WTC11 (cell line): ENCODE results near the gene LRRC61. TPM values are rescaled to one million over a fixed set of nuclear protein-coding genes. Genes with fewer than 3 reads are reported as not detected.

Experiments used
- ATAC-seq: fragments of 200-7000 bp; cut with Tn5 transposase; 2 replicates; pipeline ENCODE4 v1.10.0; 2021; ENCODE audit warnings: mild to moderate bottlenecking, moderate library complexity
- CTCF ChIA-PET: fragments of 300-600 bp; sonication (Branson Sonifier 250); formaldehyde crosslinking; loops from one replicate; lab custom pipeline; 2021; ENCODE audit warnings: antibody characterized with exemption; lab: Charles Lee
- POLR2A ChIA-PET: fragments of 350-600 bp; sonication (Branson Sonifier 250); formaldehyde crosslinking; loops from one replicate; lab custom pipeline; 2021; ENCODE audit warnings: antibody characterized with exemption; lab: Charles Lee
- DNase-seq: peaks from one replicate; pipeline ENCODE4 v3.0.0; 2021; ENCODE audit warnings: low spot score
- H3K27ac Mint-ChIP-seq: 2 replicates; pipeline ENCODE4 v1.8.0; 2021; ENCODE audit warnings: mixed read lengths
- H3K27me3 Mint-ChIP-seq: 2 replicates; pipeline ENCODE4 v1.8.0; 2021; ENCODE audit warnings: low read depth, mild to moderate bottlenecking, moderate library complexity, mixed read lengths
- H3K36me3 Mint-ChIP-seq: 2 replicates; pipeline ENCODE4 v1.8.0; 2021; ENCODE audit warnings: mixed read lengths
- H3K4me1 Mint-ChIP-seq: 2 replicates; pipeline ENCODE4 v1.8.0; 2022; ENCODE audit warnings: mixed read lengths
- H3K4me3 Mint-ChIP-seq: 2 replicates; pipeline ENCODE4 v1.8.0; 2021; ENCODE audit warnings: mild to moderate bottlenecking, moderate library complexity, mixed read lengths
- H3K9me3 Mint-ChIP-seq: 2 replicates; pipeline ENCODE4 v1.8.0; 2021; ENCODE audit warnings: mixed read lengths
- ATF1 ChIP-seq: sonication (generic); formaldehyde crosslinking; IDR thresholded peaks from 2 replicates; pipeline ENCODE4 v1.8.1; 2023; ENCODE audit warnings: mild to moderate bottlenecking, moderate library complexity, missing genetic modification reagents
- CREM ChIP-seq: sonication (generic); formaldehyde crosslinking; IDR thresholded peaks from 2 replicates; pipeline ENCODE4 v1.8.1; 2022; ENCODE audit warnings: mild to moderate bottlenecking, missing genetic modification reagents, moderate library complexity
- E2F5 ChIP-seq: sonication (generic); formaldehyde crosslinking; IDR thresholded peaks from 2 replicates; pipeline ENCODE4 v1.8.1; 2022; ENCODE audit warnings: mild to moderate bottlenecking, moderate library complexity, missing genetic modification reagents
- ETV6 ChIP-seq: sonication (generic); formaldehyde crosslinking; IDR thresholded peaks from 2 replicates; pipeline ENCODE4 v1.8.1; 2022; ENCODE audit warnings: mild to moderate bottlenecking, missing genetic modification reagents
- FOXP1 ChIP-seq: sonication (generic); formaldehyde crosslinking; IDR thresholded peaks from 2 replicates; pipeline ENCODE4 v1.8.0; 2022; ENCODE audit warnings: missing genetic modification reagents, mild to moderate bottlenecking, moderate library complexity, borderline replicate concordance
- GABPB1 ChIP-seq: sonication (generic); formaldehyde crosslinking; IDR thresholded peaks from 2 replicates; pipeline ENCODE4 v1.8.1; 2023; ENCODE audit warnings: mild to moderate bottlenecking, missing genetic modification reagents
- GTF2I ChIP-seq: fragments of 250-450 bp; sonication (Bioruptor Pico); conservative IDR thresholded peaks from 2 replicates; pipeline ENCODE4 v1.4.0; 2021; ENCODE audit warnings: mild to moderate bottlenecking
- IRF1 ChIP-seq: sonication (generic); formaldehyde crosslinking; IDR thresholded peaks from 2 replicates; pipeline ENCODE4 v1.8.0; 2023; ENCODE audit warnings: missing genetic modification reagents
- MXD4 ChIP-seq: fragments of 250-450 bp; sonication (Bioruptor Pico); IDR thresholded peaks from 2 replicates; pipeline ENCODE4 v1.8.0; 2021; ENCODE audit warnings: mild to moderate bottlenecking, moderate library complexity, borderline replicate concordance
- MYBL2 ChIP-seq: sonication (generic); formaldehyde crosslinking; IDR thresholded peaks from 2 replicates; pipeline ENCODE4 v1.8.1; 2023; ENCODE audit warnings: mild to moderate bottlenecking, moderate library complexity, missing genetic modification reagents
- NFATC4 ChIP-seq: fragments of 250-450 bp; sonication (Bioruptor Pico); IDR thresholded peaks from 2 replicates; pipeline ENCODE4 v1.9.0; 2021; ENCODE audit warnings: mild to moderate bottlenecking
- NR2C2 ChIP-seq: sonication (generic); formaldehyde crosslinking; IDR thresholded peaks from 2 replicates; pipeline ENCODE4 v1.8.0; 2022; ENCODE audit warnings: mild to moderate bottlenecking, missing genetic modification reagents
- SMAD3 ChIP-seq: sonication (generic); formaldehyde crosslinking; IDR thresholded peaks from 2 replicates; pipeline ENCODE4 v1.8.0; 2022; ENCODE audit warnings: missing genetic modification reagents, mild to moderate bottlenecking, borderline replicate concordance
- TEAD1 ChIP-seq: sonication (generic); formaldehyde crosslinking; IDR thresholded peaks from 2 replicates; pipeline ENCODE4 v1.8.0; 2022; ENCODE audit warnings: mild to moderate bottlenecking, missing genetic modification reagents
- TEAD4 ChIP-seq: sonication (generic); formaldehyde crosslinking; IDR thresholded peaks from 2 replicates; pipeline ENCODE4 v1.8.0; 2022; ENCODE audit warnings: mild to moderate bottlenecking, missing genetic modification reagents
- ZMAT4 ChIP-seq: fragments of 250-450 bp; sonication (Bioruptor Pico); IDR thresholded peaks from 2 replicates; pipeline ENCODE4 v1.9.0; 2021; ENCODE audit warnings: mild to moderate bottlenecking
- ZNF121 ChIP-seq: sonication (generic); formaldehyde crosslinking; IDR thresholded peaks from 2 replicates; pipeline ENCODE4 v1.8.0; 2023; ENCODE audit warnings: missing genetic modification reagents
- ZNF423 ChIP-seq: fragments of 250-450 bp; sonication (Bioruptor Pico); IDR thresholded peaks from 2 replicates; pipeline ENCODE4 v2.1.2; 2022; ENCODE audit warnings: mild to moderate bottlenecking, moderate library complexity
- ZNF425 ChIP-seq: fragments of 250-450 bp; sonication (Bioruptor Pico); conservative IDR thresholded peaks from 2 replicates; pipeline ENCODE4 v1.9.0; 2021; ENCODE audit warnings: mild to moderate bottlenecking
- ZNF671 ChIP-seq: fragments of 250-450 bp; sonication (Bioruptor Pico); IDR thresholded peaks from 2 replicates; pipeline ENCODE4 v1.8.0; 2021; ENCODE audit warnings: mild to moderate bottlenecking
- total RNA-seq: library from RNA; stranded (reverse); gene quantifications from 3 replicates; pipeline ENCODE4 v1.2.3, GENCODE V29; 2021
- TF ChIP-seq, protein P1 (sequence below): sonication (generic); formaldehyde crosslinking; IDR thresholded peaks from 2 replicates; pipeline ENCODE4 v1.8.1; 2022; ENCODE audit warnings: low read depth, mild to moderate bottlenecking, moderate library complexity, missing genetic modification reagents, borderline replicate concordance

The LRRC61 gene
- total RNA-seq, 1 experiment from 2014 or later: 27.7 TPM

- Mint-ChIP-seq H3K4me3 (no peak overlapping the region), H3K4me1 (peaks cover 58% of the 10 kb centered on the region), H3K36me3 (peaks cover 35% of the 10 kb centered on the region)
- no peak for ATAC-seq
- ChIA-PET CTCF (no interaction called here), POLR2A (no interaction called here)
- TF ChIP-seq ZNF425 (CRISPR knock-in tag) (no peak), E2F5 (CRISPR knock-in tag) (no peak), GTF2I (CRISPR knock-in tag) (no peak), ATF1 (CRISPR knock-in tag) (no peak), ZNF671 (CRISPR knock-in tag) (no peak), GABPB1 (CRISPR knock-in tag) (no peak), NFATC4 (CRISPR knock-in tag) (no peak), NR2C2 (CRISPR knock-in tag) (no peak)
- TF ChIP-seq, protein P1, sequence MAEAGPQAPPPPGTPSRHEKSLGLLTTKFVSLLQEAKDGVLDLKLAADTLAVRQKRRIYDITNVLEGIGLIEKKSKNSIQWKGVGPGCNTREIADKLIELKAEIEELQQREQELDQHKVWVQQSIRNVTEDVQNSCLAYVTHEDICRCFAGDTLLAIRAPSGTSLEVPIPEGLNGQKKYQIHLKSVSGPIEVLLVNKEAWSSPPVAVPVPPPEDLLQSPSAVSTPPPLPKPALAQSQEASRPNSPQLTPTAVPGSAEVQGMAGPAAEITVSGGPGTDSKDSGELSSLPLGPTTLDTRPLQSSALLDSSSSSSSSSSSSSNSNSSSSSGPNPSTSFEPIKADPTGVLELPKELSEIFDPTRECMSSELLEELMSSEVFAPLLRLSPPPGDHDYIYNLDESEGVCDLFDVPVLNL (CRISPR knock-in tag): no peak
- TF ChIP-seq, all 79 proteins: peak for 0
- no peak overlapping the region for H3K27ac Mint-ChIP-seq
- H3K9me3 Mint-ChIP-seq: no peaks in the 10 kb centered on the region
- no peak for DNase-seq
- peaks cover 6% of the 10 kb centered on the region for H3K27me3 Mint-ChIP-seq
Observed at GRCh38 chr7:150327308-150327707, 4.2 kb downstream of the LRRC61 start.

- Mint-ChIP-seq H3K4me3 (peak overlapping the region; percentile 26; the same call in 1 of the 2 replicates), H3K27me3 (0 out of 2 replicates have a peak, but pooled peaks cover 2% of the 10 kb centered on the region), H3K27ac (peak overlapping the region; percentile 97), H3K9me3 (no peaks in the 10 kb centered on the region), H3K36me3 (peaks cover 44% of the 10 kb centered on the region), H3K4me1 (peaks cover 60% of the 10 kb centered on the region)
- DNase-seq (peak; percentile 81), ATAC-seq (peak; percentile 94)
- 0 out of 2 replicates have a peak, but pooled peaks have one; percentile 30 for TF ChIP-seq MYBL2
- 0 out of 2 replicates have a peak, but pooled peaks have one; percentile 29 for TF ChIP-seq TEAD1 (CRISPR knock-in tag)
- peak; percentile 86 for TF ChIP-seq ZNF423
- no peak for TF ChIP-seq TEAD4 (CRISPR knock-in tag)
- TF ChIP-seq ZNF671 (CRISPR knock-in tag): no peak
- 0 out of 2 replicates have a peak, but pooled peaks have one; percentile 20 for TF ChIP-seq SMAD3 (CRISPR knock-in tag)
- TF ChIP-seq ETV6 (CRISPR knock-in tag): peak; percentile 49; the same call in 1 of the 2 replicates
- TF ChIP-seq CREM: 0 out of 2 replicates have a peak, but pooled peaks have one; percentile 17
- CTCF ChIA-PET: interaction anchor here (0.7 to 1.5 kb wide), 11 partner anchors 9 to 646 kb away, joined by 3 to 6 read pairs (median 4); no protein-coding TSS in a partner anchor
- POLR2A ChIA-PET: interaction anchor here (0.6 to 2.2 kb wide), 11 partner anchors 9 to 1039 kb away, joined by 3 to 9 read pairs (median 3); partner anchors contain the start of genes RARRES2 and REPIN1
Observed at GRCh38 chr7:150329331-150330120, 6.4 kb downstream of the LRRC61 start.

DNA sequence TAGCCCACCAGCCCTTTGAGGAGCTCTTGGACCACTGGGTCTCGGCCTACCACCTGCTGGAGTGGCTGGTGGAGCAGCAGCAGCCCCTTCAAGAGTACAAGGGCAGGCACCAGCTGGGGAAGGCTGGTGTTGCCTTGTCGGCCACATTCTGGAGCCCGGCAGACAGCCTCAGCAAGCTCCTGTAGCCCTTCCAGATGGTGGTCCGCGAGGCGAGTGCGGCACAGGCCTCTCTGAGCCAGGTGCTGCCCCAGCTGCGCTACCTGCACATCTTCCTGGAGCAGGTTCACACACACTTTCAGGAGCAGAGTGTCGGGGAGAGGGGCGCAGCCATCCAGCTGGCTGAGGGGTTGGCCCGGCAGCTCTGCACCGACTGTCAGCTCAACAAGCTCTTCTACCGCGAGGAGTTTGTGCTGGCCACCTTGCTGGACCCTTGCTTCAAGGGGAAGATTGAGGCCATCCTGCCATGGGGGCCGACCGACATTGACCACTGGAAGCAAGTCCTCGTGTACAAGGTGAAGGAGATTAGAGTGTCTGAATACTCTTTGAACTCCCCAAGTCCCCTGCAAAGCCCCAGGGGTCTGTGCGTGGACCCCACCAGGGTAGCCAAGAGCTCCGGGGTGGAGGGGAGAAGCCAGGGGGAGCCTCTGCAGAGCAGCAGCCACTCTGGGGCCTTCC lies 7.2 kb downstream of the LRRC61 start:
- ChIA-PET CTCF (interaction anchor here (0.6 to 1.5 kb wide), 10 partner anchors 8 to 657 kb away, joined by 3 to 6 read pairs (median 4); no protein-coding TSS in a partner anchor), POLR2A (interaction anchor here (0.6 to 2.2 kb wide), 9 partner anchors 10 to 1040 kb away, joined by 3 to 9 read pairs (median 3); partner anchors contain the start of genes RARRES2 and REPIN1)
- Mint-ChIP-seq H3K4me3 (no peak overlapping the region), H3K27me3 (0 out of 2 replicates have a peak, but pooled peaks cover under 1% of the 10 kb centered on the region), H3K4me1 (peaks cover 60% of the 10 kb centered on the region), H3K27ac (peak overlapping the region; percentile 82), H3K9me3 (no peaks in the 10 kb centered on the region), H3K36me3 (peaks cover 43% of the 10 kb centered on the region)
- DNase-seq (no peak), ATAC-seq (no peak)
- TF ChIP-seq TEAD4 (CRISPR knock-in tag): no peak
- no peak for TF ChIP-seq ZMAT4 (CRISPR knock-in tag)
- no peak for TF ChIP-seq MXD4
- no peak for TF ChIP-seq ZNF425 (CRISPR knock-in tag)
- no peak for TF ChIP-seq IRF1 (CRISPR knock-in tag)
- peak; percentile 41; the same call in 1 of the 2 replicates for TF ChIP-seq FOXP1 (CRISPR knock-in tag)
- TF ChIP-seq ZNF121: peak; percentile 39; the same call in 1 of the 2 replicates
